ENCODE results near the gene PSMA4.
"Not testable (repeated sequence)": the region's sequence is repeated elsewhere in the genome, so short reads cannot be mapped to it uniquely, and the experiment has no call there.

Gene PSMA4

GRCh38 chr15:78508272-78508671 is 32.0 kb upstream of the PSMA4 start:
- no peak for DNase-seq (ENCODE audit: low spot score)
- in situ Hi-C loops (cut with MboI; ENCODE audit: low sequenced_read_pairs, unreplicated experiment) = no loop called here
- no peak for TF ChIP-seq CTCF (IDR thresholded peaks at IDR 0.05; ENCODE audit: borderline replicate concordance, control extremely low read depth, extremely low read depth, insufficient read depth, missing control alignments)

- no peak for DNase-seq (ENCODE audit: low spot score)
- in situ Hi-C loops (cut with MboI; ENCODE audit: low sequenced_read_pairs, unreplicated experiment) = no loop called here
- TF ChIP-seq CTCF (IDR thresholded peaks at IDR 0.05; ENCODE audit: borderline replicate concordance, control extremely low read depth, extremely low read depth, insufficient read depth, missing control alignments) = no peak
These were observed 30.4 kb upstream of the PSMA4 start for GRCh38 chr15:78509726-78510312.

DNA sequence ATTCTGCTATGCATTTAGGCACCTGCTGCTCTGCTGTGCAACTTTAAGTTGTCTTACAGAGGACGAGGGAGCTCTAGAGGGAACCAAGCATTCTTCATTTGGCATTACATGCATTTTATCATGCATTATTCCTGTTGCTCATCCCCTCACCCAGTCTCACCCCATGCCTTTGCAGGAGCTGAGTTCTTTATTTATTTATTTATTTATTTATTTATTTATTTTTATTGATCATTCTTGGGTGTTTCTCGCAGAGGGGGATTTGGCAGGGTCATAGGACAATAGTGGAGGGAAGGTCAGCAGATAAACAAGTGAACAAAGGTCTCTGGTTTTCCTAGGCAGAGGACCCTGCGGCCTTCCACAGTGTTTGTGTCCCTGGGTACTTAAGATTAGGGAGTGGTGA is 20.2 kb upstream of the PSMA4 start:
- DNase-seq (ENCODE audit: low spot score); in situ Hi-C loops (cut with MboI; ENCODE audit: low sequenced_read_pairs, unreplicated experiment): not testable (repeated sequence)

DNA sequence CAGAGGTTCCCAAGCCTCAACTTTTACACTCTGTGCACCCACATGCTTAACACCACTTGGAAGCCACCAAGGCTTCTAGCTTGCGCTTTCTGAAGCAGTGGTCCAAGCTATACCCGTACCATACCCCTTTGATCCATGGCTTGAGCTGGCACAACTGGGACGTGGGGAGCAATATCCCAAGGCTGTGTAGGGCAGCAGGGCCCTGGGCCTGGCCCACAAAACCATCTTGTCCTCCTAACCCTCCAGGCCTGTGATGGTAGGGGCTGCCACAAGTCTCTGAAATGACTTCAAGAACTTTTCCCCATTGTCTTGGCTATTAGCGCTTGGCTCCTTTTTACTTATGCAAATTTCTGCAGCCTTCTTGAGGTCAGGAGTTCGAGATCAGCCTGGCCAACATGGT is 16.0 kb upstream of the PSMA4 start:
- in situ Hi-C loops (cut with MboI; ENCODE audit: low sequenced_read_pairs, unreplicated experiment) = no loop called here
- no peak for DNase-seq (ENCODE audit: low spot score)
- no peak for TF ChIP-seq CTCF (IDR thresholded peaks at IDR 0.05; ENCODE audit: borderline replicate concordance, control extremely low read depth, extremely low read depth, insufficient read depth, missing control alignments)

GRCh38 chr15:78527325-78527724 is 12.9 kb upstream of the PSMA4 start:
- no peak for DNase-seq (ENCODE audit: low spot score)
- no peak for TF ChIP-seq CTCF (IDR thresholded peaks at IDR 0.05; ENCODE audit: borderline replicate concordance, control extremely low read depth, extremely low read depth, insufficient read depth, missing control alignments)
- in situ Hi-C loops (cut with MboI; ENCODE audit: low sequenced_read_pairs, unreplicated experiment) = no loop called here

- TF ChIP-seq CTCF (IDR thresholded peaks at IDR 0.05; ENCODE audit: borderline replicate concordance, control extremely low read depth, extremely low read depth, insufficient read depth, missing control alignments) = no peak
- in situ Hi-C loops (cut with MboI; ENCODE audit: low sequenced_read_pairs, unreplicated experiment) = no loop called here
- DNase-seq (ENCODE audit: low spot score) = no peak
These were observed 6.9 kb upstream of the PSMA4 start for GRCh38 chr15:78533331-78533730.

GRCh38 chr15:78536134-78536533 is 4.1 kb upstream of the PSMA4 start:
- no peak for DNase-seq (ENCODE audit: low spot score)
- in situ Hi-C loops (cut with MboI; ENCODE audit: low sequenced_read_pairs, unreplicated experiment) = no loop called here
- TF ChIP-seq CTCF (IDR thresholded peaks at IDR 0.05; ENCODE audit: borderline replicate concordance, control extremely low read depth, extremely low read depth, insufficient read depth, missing control alignments) = no peak

All from GM13976 (cell line).